Astrocyte (in vitro differentiated cells and primary cell): ENCODE data around the gene TCP11.

Experiments
- EZH2 ChIP-seq: IDR thresholded peaks from 2 replicates; pipeline ENCODE4 v1.6.1; 2012; ENCODE audit warnings: mild to moderate bottlenecking, low read length, inconsistent platforms; ENCODE audit not compliant: insufficient read depth
- TF ChIP-seq, protein P1 (sequence below): IDR thresholded peaks from 2 replicates; pipeline ENCODE4 v1.5.1; 2011; ENCODE audit warnings: low read depth, mild to moderate bottlenecking, inconsistent platforms, low read length, moderate library complexity; ENCODE audit not compliant: insufficient read depth

DNA sequence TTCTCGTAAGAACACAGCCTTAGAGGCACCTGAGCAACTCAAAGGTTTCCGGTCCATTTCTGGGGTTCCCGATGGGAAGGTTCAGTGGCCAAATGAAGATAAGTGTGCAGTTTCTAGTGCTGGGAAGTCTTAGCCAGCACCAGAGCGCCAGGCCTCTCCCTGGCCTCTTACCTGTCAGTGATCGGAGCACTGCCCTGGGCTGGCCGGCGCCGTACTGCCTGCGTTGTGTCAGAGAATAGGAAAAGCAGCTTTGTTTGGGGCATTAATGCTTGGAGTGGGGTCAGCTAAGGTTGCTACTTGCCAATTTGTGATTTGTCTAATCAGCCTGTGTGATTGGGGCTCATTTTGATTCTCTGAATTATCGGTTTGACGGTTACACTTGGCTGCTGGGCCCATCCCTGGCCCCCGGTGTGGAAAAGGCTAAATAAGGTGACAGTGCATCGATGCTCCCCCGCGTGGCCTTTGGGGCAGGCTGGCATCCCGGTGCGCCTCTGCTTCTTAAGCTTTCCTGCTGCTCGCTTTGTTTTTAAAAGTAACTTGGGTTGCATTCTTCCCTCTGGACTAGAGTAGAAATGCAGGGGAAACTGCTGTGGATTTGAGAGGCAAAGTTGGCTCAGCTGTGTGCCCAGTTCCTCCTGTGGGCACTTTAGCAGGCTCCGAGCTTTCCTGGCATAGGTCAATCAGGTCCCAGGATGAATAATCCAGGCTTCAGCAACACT, 51.8 kb downstream of the TCP11 start:
- TF ChIP-seq, protein P1, sequence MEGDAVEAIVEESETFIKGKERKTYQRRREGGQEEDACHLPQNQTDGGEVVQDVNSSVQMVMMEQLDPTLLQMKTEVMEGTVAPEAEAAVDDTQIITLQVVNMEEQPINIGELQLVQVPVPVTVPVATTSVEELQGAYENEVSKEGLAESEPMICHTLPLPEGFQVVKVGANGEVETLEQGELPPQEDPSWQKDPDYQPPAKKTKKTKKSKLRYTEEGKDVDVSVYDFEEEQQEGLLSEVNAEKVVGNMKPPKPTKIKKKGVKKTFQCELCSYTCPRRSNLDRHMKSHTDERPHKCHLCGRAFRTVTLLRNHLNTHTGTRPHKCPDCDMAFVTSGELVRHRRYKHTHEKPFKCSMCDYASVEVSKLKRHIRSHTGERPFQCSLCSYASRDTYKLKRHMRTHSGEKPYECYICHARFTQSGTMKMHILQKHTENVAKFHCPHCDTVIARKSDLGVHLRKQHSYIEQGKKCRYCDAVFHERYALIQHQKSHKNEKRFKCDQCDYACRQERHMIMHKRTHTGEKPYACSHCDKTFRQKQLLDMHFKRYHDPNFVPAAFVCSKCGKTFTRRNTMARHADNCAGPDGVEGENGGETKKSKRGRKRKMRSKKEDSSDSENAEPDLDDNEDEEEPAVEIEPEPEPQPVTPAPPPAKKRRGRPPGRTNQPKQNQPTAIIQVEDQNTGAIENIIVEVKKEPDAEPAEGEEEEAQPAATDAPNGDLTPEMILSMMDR, result no peak
- no peak for TF ChIP-seq EZH2
